GM21825 (cell line): ENCODE measurements around the gene PRDX3.
"Not testable (repeated sequence)": the region's sequence is repeated elsewhere in the genome, so short reads cannot be mapped to it uniquely, and the experiment has no call there.

Experiments used
- ATAC-seq: cut with Tn5 transposase; IDR thresholded peaks from one replicate; pipeline ENCODE4 v1.9.1; 2021; ENCODE audit warnings: mild to moderate bottlenecking, moderate library complexity; ENCODE audit not compliant: unreplicated experiment

The PRDX3 gene

DNA sequence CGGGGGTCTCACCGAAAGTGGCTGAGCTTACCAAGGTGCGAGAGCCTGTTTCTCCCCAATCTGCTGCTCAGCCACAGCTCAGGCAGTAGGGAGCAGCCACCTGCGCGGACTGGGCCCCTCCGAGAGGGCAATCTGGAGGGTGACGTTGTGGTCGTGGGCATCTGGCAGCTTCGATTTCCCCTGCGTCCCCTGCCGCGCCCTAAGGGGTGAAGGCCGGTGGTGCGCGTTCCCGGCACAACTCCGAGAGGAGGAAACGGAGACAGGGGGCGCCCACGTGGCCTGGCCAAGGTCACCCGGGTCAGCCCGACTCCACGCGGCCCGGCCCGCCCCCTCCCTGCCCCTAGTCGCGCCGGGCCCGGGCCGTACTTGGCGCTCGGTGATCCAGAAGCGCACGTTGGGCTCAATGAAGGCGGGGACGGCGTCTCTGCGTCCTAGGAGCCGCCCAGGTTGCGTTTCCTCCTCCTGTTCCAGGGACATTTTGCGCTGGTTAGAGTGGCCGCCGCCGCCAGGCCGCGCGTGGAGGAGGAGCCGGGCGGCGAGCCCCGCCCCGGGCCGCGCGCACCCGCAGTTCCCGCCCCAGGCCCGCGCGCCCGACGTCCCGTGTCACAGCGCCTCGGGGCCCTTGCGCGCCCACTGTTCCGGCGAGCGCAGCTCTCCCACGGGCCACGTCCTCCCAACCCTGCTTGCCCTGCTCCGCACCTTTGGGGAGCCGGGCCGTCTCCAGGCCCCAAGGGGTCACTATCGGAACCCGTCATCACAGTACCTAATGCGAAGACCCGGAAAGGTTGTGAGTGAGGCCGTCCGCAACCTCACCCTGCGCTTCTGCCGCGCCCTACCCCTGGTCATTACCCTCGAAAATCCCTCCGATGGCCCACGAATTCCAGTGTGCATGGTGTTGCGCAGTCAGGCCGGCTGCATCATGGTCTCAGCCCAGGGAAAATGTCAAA lies 13.2 kb downstream of the PRDX3 start, which contains the start of gene SFXN4:
SFXN4 (minus strand) TSS at position 544 of the 947 bp plus-strand sequence; CDS start at position 477, 67 bp downstream.
- peak; percentile 89 for ATAC-seq

DNA sequence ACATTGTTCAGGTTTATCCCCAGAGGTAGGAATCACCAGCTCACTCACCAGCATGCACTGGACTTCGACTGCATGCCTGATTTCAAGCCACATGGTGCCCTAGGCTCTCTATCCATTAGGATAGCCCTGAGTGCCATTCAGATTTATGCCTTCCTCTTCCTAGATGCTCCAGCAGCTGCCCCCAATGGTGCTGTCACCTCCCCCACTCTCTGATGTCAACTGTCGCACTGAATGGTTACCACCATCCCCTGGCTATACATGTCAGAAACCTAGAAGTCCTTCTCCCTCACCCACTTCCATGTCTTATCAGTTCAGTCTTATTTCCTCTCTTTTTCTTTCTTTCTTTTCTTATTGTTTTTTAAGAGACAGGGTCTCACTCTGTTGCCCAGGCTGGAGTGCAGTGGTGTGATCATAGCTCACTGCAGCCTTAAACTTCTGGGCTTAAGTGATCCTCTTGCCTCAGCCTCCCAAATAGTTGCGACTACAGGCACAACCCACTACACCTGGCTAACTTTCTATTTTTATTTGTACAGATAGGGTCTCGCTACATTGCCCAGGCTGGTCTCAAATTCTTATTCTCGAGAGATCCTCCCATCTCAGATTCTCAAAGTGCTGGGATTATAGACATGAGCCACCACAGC lies 16.0 kb downstream of the PRDX3 start:
- no peak for ATAC-seq

DNA sequence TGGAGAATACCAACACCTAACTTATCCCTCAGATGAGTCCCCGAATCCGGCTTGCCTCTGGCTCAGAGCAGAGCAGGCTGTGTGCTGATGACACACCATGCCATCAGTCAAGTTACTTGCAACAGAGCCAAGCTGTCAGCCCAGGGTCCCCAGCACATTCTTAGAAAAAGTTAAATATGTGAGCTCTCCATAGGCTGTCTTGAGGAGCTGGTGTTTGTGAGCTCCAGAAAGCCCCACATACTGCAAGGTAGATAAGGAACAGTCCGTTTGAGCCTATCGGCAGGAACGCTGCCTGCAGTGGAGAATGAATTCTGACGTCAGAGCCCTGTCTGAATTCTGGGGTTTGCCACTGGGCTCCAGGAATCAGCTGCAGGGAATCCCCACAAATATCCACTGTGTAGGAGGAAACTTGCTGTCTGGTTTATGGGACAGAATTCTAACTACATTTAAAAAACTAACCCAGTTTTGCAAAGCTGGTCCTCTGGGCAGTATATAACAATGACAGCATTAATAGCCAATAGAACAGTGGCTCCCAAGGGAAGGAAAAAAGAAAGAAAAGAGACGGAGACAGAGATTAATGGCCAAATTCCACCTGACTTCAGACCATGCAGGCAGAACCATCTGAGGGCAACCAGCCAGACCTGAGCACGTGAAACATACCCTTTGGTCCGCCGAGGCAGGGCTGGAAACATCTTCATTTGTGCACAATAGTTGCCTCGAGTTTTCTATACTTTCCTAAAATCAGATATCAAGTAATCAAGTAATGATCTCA lies 16.7 kb downstream of the PRDX3 start:
- ATAC-seq = no peak

DNA sequence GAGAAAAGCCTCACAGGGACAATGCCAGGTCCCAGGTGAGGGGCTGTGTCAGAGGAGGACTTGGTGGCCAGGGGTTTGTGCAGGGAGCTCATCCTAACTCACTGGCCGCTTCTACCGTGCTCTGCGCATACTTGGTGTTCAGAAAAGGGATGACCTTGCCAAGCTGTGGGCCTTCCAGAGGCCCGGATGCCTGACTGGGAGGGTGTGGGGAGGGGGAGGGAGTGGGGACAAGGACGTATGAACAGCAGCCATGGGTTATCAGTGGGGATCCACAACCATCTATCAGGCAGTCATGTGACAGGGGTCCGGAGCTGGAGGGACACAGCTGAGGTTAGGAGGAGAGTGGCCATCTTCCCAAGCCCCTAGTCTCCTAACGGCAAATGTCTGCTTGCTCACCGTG lies 19.3 kb downstream of the PRDX3 start:
- ATAC-seq = no peak

DNA sequence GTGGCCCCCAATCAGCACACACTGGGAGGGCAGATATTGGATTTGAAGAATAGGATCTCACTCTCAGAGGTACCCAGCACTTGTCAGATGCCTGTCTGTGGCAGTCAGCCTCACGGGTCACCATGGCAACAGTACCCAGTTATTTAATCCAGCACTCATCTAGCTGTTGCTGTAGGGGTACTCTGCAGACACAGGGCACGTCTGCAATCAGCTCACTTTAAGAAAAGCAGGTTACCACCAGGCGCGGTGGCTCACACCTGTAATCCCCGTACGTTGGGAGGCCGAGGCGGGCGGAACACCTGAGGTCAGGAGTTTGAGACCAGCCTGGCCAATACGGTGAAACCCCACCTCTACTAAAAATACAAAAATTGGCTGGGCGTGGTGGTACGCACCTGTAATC lies 25.0 kb downstream of the PRDX3 start:
- ATAC-seq = no peak

DNA sequence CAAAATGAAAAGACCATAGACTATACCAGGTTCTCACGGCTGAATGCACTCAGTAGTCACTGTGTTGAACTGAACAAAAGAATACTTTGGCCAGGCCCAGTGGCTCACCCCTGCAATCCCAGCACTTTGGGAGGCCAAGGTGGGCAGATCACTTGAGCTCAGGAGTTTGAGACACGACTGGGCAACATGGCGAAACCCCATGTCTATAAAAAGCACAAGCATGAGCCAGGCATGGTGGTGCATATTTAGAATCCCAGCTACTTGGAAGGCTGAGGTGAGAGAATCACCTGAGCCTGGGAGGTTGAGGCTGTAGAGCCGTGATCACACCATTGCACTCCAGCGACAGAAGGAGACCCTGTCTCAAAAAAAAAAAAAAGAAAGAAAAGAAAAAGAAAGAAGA lies 25.6 kb downstream of the PRDX3 start:
- no peak for ATAC-seq

DNA sequence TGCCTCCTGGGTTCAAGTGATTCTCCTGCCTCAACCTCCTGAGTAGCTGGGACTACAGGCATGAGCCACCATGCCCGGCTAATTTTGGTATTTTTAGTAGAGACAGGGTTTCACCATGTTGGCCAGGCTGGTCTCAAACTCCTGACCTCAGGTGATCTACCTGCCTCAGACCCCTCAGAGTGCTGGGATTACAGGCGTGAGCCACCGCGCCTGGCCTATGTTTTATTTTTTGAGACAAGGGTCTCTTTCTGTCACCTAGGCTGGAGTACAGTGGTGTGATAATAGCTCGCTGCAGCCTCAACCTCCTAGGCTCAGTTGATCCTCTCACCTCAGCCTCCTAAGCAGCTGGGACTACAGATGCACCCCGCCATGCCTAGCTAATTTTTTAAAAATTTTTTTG lies 27.0 kb downstream of the PRDX3 start:
- ATAC-seq = not testable (repeated sequence)

DNA sequence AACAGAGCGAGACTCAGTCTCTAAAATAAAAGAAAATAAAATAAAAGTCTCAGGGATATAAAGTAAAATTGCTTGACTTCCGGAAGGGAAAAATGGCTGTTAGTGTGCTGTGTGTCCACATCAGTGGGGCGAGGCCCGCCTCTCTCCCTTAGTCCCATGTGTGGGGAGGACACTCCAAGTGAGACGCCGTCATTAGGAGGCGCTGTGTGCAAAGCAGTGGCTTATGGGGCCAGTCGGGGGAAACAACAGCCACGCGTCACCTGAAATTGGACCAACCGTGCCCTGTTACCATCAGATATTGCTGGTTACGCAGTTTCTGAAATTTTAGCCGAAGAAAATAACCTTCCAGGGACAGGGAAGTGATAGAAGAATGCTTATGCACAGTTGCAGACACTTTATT lies 28.9 kb downstream of the PRDX3 start:
- ATAC-seq = no peak

DNA sequence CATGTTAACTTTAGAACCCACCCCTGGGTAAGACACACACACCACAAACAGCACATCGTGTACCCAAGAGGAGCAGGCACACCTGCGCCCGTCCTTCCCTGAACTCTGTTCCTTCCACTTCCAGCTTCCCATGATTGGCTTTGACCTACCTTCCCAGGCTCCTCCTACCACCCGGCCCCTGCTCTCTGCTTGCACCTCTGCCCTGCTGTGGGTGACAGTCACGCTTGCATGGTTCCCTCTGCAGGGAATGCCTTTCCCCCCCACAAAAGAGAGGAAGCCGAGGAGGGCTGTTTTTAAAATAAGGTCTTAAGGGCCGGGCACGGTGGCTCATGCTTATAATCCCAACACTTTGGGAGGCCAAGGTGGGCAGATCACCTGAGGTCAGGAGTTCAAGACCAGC lies 29.5 kb downstream of the PRDX3 start:
- no peak for ATAC-seq

DNA sequence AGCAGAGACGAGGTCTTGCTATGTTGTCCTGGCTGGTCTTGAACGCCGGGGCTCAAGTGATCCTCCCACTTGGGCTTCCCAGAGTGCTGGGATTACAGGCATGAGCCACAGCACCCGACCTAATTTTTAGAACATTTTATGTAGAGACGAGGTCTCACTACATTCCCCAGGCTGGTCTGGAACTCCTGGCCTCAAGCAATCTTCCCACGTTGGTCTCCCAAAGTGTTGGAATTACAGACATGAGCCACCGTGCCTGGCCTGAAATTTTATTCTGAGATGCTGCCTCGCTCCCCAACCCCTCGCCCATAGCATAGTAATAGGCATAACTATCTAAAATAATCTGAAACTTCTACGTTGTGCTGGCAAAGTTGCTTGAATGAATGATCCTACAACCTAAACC lies 35.0 kb downstream of the PRDX3 start:
- no peak for ATAC-seq

DNA sequence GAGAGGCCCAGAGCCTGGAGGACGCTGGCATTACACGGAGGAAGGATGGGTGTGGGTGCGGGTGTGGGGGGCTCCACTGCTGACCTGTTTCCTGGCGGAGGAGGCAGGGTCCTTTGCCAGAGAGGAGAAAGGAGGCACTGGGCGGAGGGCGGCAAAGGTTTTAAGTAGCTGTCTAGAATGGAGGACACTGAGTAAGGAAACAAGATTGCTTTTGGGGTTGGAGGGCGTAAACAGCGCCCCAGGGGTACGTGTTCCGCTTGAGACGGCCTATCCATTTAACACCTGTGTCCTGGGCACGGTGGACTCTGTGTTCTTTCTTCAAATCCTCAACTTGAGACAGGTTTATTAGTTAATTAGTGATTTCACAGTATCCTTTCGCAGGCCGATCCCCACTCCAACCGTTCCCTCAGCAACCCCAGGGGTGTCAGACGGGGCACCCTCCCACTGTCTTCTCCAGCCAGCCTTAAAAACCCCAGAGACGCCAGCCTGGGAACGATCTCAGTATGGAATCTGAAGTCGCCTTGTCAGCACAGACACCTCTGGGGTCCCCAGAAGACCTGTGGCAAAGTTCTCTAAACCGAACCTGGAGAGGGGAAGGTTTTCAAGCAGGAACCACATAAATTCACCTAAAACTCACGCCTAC lies 37.9 kb downstream of the PRDX3 start:
- ATAC-seq = no peak

DNA sequence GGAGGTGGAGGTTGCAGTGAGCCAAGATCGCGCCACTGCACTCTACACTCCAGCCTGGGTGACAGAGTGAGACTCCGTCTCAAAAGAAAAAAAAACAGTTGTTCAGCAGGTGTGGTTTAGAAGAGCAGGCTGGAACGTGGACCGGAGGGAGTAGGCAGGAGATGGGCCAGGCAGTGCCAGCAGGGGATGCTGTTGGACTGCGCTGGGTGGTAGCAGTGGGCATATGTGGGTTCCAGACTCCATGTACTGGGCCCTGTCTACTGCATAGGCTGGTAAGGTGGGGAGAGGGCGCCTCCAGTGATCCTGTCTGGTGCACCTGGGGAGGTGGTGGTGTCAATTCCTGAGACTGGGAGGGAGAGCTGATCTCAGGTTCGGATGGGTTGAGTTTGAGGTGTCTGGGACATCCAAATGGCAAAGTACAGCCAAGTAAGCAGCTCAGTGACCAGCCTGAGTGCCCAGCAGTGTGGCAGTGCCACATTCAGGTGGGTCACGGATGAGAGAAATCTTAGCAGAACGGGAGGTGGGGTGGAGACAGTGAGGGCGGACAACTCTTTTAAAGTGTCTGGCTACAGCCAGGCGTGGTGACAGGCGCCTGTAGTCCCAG lies 39.0 kb downstream of the PRDX3 start:
- ATAC-seq = no peak

DNA sequence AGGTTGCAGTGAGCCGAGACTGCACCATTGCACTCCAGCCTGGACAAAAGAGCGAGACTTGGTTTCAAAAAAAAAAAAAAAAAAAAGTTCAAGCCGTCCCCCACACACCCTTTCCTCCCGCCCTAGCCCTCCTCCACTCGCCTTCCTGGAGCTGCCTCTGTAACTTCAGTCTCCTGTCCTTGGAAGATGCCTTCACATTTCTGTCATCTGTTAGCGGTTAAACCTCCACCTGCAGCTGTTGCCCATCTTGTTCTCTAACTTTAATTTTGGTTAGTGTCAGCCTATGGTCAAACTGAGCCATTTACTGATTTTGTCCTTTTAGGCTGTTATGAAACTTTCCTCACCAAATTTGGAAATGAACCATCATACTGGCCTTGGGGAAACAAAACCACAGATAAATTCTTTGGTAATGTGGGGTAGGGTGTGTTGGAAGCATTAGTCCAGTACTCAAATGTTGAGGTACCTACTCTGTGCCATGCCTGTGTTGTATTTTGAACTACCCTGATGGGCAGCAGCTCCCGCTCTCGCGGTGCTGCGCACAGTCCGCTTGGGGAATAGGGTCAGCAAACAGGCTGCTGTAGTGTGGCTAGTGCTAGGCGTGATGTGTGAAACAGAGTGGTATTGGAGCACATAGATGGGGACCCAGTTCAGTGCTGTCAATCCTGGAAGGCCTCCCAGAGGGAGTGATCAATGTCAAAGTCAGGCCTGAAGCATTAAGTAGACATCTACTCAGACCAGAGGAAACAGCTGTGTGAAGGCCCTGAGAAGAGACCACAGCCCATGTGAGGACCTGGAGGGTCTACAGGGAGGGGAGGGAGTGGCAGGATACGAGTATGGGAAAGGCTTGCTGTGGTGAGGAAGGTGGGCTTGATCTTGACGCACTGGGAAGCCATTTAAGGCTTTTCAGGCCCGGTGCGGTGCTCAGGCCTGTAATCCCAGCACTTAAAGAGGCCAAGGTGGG lies 40.0 kb downstream of the PRDX3 start:
- no peak for ATAC-seq

DNA sequence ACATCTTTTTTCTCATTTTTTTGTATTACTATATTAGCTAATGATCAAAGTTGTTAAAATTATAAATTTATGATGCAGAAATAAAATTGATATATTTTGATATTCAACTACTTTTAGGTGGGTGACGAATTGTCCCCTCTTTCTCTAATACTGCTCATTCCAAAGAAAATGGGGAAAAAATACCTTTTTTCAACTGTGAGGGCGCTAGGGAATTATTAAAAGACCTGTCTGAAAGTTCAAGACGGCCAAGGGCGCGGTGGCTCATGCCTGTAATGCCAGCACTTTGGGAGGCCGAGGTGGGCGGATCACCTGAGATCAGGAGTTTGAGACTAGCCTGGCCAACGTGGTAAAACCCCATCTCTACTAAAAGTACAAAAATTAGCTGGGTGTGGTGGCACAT lies 40.7 kb downstream of the PRDX3 start:
- not testable (repeated sequence) for ATAC-seq

DNA sequence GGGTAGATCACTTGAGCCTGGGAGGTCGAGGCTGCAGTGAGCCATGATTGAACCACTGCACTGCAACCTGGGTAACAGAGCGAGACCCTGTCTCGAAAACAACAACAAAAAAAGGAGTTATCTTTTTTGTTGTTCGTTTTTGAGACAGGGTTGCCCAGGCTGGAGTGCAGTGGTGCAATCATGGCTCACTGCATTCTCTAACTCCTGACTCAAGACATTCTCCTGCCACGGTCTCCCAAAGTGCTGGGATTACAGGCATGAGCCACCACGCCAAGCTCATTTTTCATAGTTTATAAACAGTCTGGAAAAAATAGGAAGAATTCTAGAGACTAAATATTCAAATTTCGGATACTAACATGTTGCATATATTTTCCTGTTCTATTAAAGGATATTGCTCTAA lies 42.5 kb downstream of the PRDX3 start:
- no peak for ATAC-seq

DNA sequence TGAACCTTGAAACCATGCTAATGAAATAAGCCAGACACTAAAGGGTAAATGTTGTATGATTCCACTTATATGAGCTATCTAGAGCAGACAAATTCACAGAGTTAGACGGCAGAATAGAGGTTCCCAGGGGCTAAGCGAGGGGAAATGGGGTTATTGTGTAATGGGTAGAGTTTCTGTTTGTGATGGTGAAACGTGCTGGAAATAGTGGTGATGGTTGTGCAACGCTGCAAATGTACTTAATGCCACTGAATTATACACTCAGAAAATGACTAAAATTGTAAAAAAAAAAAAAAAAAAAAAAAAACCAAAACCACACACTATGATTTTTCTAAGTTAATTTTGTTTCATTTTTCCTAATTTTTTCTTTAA lies 43.1 kb downstream of the PRDX3 start:
- no peak for ATAC-seq

DNA sequence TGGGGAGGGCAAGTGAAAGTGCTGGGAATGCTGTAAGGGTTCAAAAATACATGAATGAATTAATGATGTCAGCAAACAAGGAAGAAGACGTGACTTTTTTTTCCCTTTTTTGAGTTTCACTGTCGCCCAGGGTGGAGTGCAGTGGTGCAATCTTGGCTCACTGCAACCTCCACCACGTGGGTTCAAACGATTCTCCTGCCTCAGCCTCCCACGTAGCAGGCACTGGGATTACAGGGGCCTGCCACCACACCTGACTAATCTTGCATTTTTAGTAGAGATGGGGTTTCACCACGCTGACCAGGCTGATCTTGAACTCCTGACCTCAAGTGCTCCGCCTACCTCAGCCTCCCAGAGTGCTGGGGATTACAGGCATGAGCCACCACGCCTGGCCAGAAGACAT lies 44.7 kb downstream of the PRDX3 start:
- ATAC-seq = no peak

DNA sequence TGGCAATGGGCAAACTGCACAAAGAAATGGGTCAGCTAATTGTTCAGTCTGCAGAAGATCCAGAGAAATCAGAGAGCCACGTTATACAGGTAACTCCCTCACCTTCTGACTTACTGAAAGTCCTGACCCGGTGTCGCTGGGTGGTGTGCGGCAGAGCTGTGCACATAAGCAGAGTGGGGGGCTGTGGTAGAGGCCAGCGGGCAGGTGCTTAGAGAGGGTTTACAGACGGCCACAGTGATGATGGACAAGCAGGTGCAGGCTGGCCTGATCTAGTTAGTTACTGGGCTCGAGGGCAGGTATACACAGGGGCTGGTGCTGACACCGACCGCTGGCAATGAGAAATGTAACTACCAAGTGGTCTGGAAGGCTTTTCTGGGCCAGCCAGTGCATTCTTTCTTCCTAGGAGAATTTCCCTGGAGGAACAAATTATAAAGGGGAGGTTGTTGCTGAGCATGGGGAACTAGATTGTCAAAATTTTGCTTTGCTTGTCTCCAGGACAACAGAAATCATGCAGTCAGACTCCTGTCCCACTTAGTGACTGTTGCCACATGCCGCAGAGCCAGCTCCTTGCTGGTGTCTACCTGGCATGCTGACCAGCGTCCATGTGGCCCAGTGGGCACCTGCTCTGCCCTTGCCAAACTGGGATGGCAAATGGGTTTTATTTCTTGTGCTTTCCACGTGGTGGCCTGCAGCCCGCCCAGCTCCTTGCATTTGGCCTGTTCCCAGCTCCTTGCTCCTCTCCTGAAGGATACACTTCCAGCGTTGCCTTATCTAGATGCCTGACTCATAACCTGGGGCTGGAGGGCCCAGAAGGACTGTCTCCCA lies 45.9 kb downstream of the PRDX3 start:
- ATAC-seq = no peak
